Mesothelial cell of epicardium (in vitro differentiated cells): Measurements from ENCODE around the gene TCP11L1. TPM values are rescaled to one million over a fixed set of nuclear protein-coding genes. Genes with fewer than 3 reads are reported as not detected.

Experiments used
- DNase-seq, 2 experiments: peaks; one replicate each; pipeline ENCODE4 v3.0.0; 2021; ENCODE audit warnings: low spot score in 2 of 2; ENCODE audit not compliant: unreplicated experiment in 2 of 2
- H3K27ac Mint-ChIP-seq: 2 replicates; pipeline ENCODE4 v1.8.0; 2021; ENCODE audit warnings: mixed read lengths
- H3K27me3 Mint-ChIP-seq: 2 replicates; pipeline ENCODE4 v1.8.0; 2021; ENCODE audit warnings: low read depth, mixed read lengths
- H3K36me3 Mint-ChIP-seq: 2 replicates; pipeline ENCODE4 v1.8.0; 2021; ENCODE audit warnings: mixed read lengths
- H3K4me1 Mint-ChIP-seq: 2 replicates; pipeline ENCODE4 v1.8.0; 2021; ENCODE audit warnings: mixed read lengths
- H3K4me3 Mint-ChIP-seq: 2 replicates; pipeline ENCODE4 v1.8.0; 2021; ENCODE audit warnings: mild to moderate bottlenecking, moderate library complexity, mixed read lengths
- H3K9me3 Mint-ChIP-seq: 2 replicates; pipeline ENCODE4 v1.8.0; 2021; ENCODE audit warnings: mixed read lengths
- CTCF ChIP-seq: fragments of 200-600 bp; sonication (generic); IDR thresholded peaks from one replicate; pipeline ENCODE4 v1.5.0; 2021; ENCODE audit warnings: antibody characterized with exemption; ENCODE audit not compliant: unreplicated experiment
- total RNA-seq: library from RNA; stranded (reverse); gene quantifications from 3 replicates; pipeline ENCODE4 v1.2.1, GENCODE V29; 2021

Gene TCP11L1
- total RNA-seq, 1 donor from 2014 or later, result 20.3 TPM

DNA sequence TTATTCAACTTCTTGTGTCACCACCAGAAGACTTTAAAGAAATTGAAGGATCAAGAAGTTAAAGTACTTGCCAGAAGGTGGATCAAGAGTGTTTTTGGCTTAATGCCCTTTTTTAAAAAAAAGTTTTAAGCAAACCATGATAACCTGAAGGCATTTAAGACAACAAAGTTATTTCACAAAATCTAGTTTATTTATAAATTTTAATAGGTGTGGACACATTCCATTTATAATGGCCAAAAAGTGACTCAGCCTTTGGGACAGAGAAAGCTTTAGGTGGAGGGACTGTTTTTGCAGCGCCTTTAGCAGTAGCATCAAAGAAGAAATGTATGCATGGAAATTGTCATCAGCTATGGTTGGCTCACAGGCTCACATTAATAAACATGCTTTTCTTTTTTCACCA, 17.9 kb downstream of the TCP11L1 start:
- peaks cover 19% of the 10 kb centered on the region for H3K36me3 Mint-ChIP-seq
- TF ChIP-seq CTCF, result no peak

GRCh38 chr11:33059331-33060007, 20.1 kb downstream of the TCP11L1 start:
- H3K4me3 Mint-ChIP-seq, result no peak overlapping the region
- DNase-seq, result no peak
- peak overlapping the region; percentile 82 for H3K27ac Mint-ChIP-seq
- TF ChIP-seq CTCF, result no peak
- H3K27me3 Mint-ChIP-seq, result no peaks in the 10 kb centered on the region
- no peaks in the 10 kb centered on the region for H3K9me3 Mint-ChIP-seq
- peaks cover 34% of the 10 kb centered on the region for H3K4me1 Mint-ChIP-seq
- peaks cover 27% of the 10 kb centered on the region for H3K36me3 Mint-ChIP-seq

More for the DNA sequence above, 17.9 kb downstream of the TCP11L1 start:
- H3K9me3 Mint-ChIP-seq, result no peaks in the 10 kb centered on the region
- no peak overlapping the region for H3K4me3 Mint-ChIP-seq
- peak overlapping the region; percentile 5 for H3K27ac Mint-ChIP-seq
- H3K27me3 Mint-ChIP-seq, result no peaks in the 10 kb centered on the region
- no peak for DNase-seq
- H3K4me1 Mint-ChIP-seq, result peaks cover 30% of the 10 kb centered on the region

- H3K27me3 Mint-ChIP-seq, result no peaks in the 10 kb centered on the region
- H3K36me3 Mint-ChIP-seq, result peaks cover 30% of the 10 kb centered on the region
Measured at GRCh38 chr11:33060271-33060670, 20.9 kb downstream of the TCP11L1 start.

GRCh38 chr11:33062137-33062536, 22.8 kb downstream of the TCP11L1 start:
- H3K4me3 Mint-ChIP-seq, result no peak overlapping the region
- no peaks in the 10 kb centered on the region for H3K9me3 Mint-ChIP-seq
- H3K4me1 Mint-ChIP-seq, result peaks cover 24% of the 10 kb centered on the region
- H3K27ac Mint-ChIP-seq, result peak overlapping the region; percentile 66
- no peak for DNase-seq
- no peaks in the 10 kb centered on the region for H3K27me3 Mint-ChIP-seq
- H3K36me3 Mint-ChIP-seq, result peaks cover 30% of the 10 kb centered on the region
- TF ChIP-seq CTCF, result no peak

More at GRCh38 chr11:33060271-33060670, 20.9 kb downstream of the TCP11L1 start:
- TF ChIP-seq CTCF, result no peak
- Mint-ChIP-seq H3K9me3 (no peaks in the 10 kb centered on the region), H3K27ac (no peak overlapping the region), H3K4me1 (peaks cover 30% of the 10 kb centered on the region), H3K4me3 (no peak overlapping the region)
- DNase-seq, result no peak

DNA sequence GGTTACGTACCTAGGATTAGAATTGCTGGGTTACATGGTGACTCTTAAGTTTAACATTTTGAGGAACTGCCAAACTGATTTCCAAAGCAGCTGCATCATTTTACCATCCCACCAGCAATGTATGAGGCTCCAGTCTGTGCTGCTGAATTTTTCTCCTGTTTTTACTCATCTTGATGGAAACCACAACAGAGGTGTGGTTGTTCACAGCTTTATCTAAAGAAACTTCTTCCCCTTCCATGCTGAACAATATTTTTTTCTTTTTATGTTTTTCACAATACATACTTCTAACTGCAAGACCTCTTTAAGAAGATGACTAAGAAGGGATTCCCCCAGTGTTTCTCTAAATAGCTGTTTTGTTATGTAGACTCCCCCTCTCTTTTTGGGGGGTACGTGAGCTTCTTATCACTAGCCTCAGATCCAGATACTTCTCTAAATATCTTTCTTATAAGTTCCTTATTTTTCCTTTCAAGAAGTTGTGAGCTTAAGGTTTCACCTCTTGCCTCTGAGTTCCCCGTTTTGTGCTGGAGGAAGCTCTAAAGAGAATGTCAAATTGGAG, 24.0 kb downstream of the TCP11L1 start:
- H3K27me3 Mint-ChIP-seq, result no peaks in the 10 kb centered on the region
- no peak overlapping the region for H3K27ac Mint-ChIP-seq
- H3K9me3 Mint-ChIP-seq, result no peaks in the 10 kb centered on the region
- H3K36me3 Mint-ChIP-seq, result peaks cover 27% of the 10 kb centered on the region
- no peak for TF ChIP-seq CTCF
- no peak for DNase-seq
- H3K4me1 Mint-ChIP-seq, result peaks cover 21% of the 10 kb centered on the region
- no peak overlapping the region for H3K4me3 Mint-ChIP-seq
